HEK293 (cell line): Measurements from ENCODE around the gene UBA1.

Experiments
- CTCF ChIA-PET: fragments of 350-600 bp; formaldehyde crosslinking; extraction: SDS; loops from one replicate; lab custom pipeline; 2021; ENCODE audit warnings: antibody characterized with exemption; lab: Yijun Ruan, JAX
- POLR2A ChIA-PET: fragments of 300-600 bp; formaldehyde crosslinking; extraction: SDS; loops from one replicate; lab custom pipeline; 2020; ENCODE audit warnings: antibody characterized with exemption, inconsistent platforms; lab: Yijun Ruan, JAX
- H3K27ac ChIP-seq: fragments of 200-500 bp; sonication (Bioruptor generic); 2 replicates; pipeline ENCODE4 v1.5.1; 2014; ENCODE audit warnings: low read depth, low read length, control low read depth, inconsistent platforms; ENCODE audit errors: extremely low read depth
- H3K36me3 ChIP-seq, 2 experiments: fragments of 200-500 bp in 1 of 2; sonication (Bioruptor generic) in 1 of 2; 1 replicate in 1 of 2; 2 replicates in 1 of 2; pipeline ENCODE4 v1.5.1; 2014 to 2017; ENCODE audit warnings: inconsistent platforms in 2 of 2, low read length in 2 of 2; ENCODE audit not compliant: control insufficient read depth in 2 of 2, insufficient read depth in 1 of 2
- H3K4me1 ChIP-seq: fragments of 200-500 bp; sonication (Bioruptor generic); 2 replicates; pipeline ENCODE4 v1.5.1; 2014; ENCODE audit warnings: mild to moderate bottlenecking, low read length, inconsistent platforms; ENCODE audit not compliant: control insufficient read depth, insufficient read depth
- H3K4me3 ChIP-seq: 2 replicates; pipeline ENCODE4 v1.5.1; 2011; ENCODE audit warnings: low read depth, mild to moderate bottlenecking, control low read depth, low read length, moderate library complexity
- H3K9me3 ChIP-seq: fragments of 200-500 bp; sonication (Bioruptor generic); 2 replicates; pipeline ENCODE4 v1.5.1; 2014; ENCODE audit warnings: low read depth, low read length, inconsistent platforms; ENCODE audit not compliant: control insufficient read depth, insufficient read depth
- KLF8 ChIP-seq: fragments of 450-650 bp; formaldehyde crosslinking; IDR thresholded peaks from 2 replicates; pipeline ENCODE4 v1.5.1; 2016; ENCODE audit warnings: missing biosample characterization, missing genetic modification characterization
- ZIC2 ChIP-seq: fragments of 450-650 bp; formaldehyde crosslinking; IDR thresholded peaks from 2 replicates; pipeline ENCODE4 v1.5.1; 2016; ENCODE audit warnings: missing biosample characterization, missing genetic modification characterization
- ZNF175 ChIP-seq: fragments of 450-650 bp; formaldehyde crosslinking; IDR thresholded peaks from 2 replicates; pipeline ENCODE4 v1.5.1; 2016; ENCODE audit warnings: missing biosample characterization, missing genetic modification characterization
- ZNF202 ChIP-seq: fragments of 450-650 bp; formaldehyde crosslinking; IDR thresholded peaks from 2 replicates; pipeline ENCODE4 v1.5.1; 2016; ENCODE audit warnings: missing biosample characterization, missing genetic modification characterization, borderline replicate concordance
- ZNF221 ChIP-seq: fragments of 450-650 bp; formaldehyde crosslinking; IDR thresholded peaks from 2 replicates; pipeline ENCODE4 v1.5.1; 2017; ENCODE audit warnings: missing biosample characterization, missing genetic modification characterization, borderline replicate concordance
- ZNF423 ChIP-seq: fragments of 450-650 bp; formaldehyde crosslinking; IDR thresholded peaks from 2 replicates; pipeline ENCODE4 v1.5.1; 2016; ENCODE audit warnings: missing biosample characterization, missing genetic modification characterization
- ZNF510 ChIP-seq: fragments of 450-650 bp; formaldehyde crosslinking; IDR thresholded peaks from 2 replicates; pipeline ENCODE4 v1.5.1; 2018; ENCODE audit warnings: mild to moderate bottlenecking, missing genetic modification characterization, missing biosample characterization; ENCODE audit not compliant: insufficient replicate concordance
- ZNF654 ChIP-seq: fragments of 450-650 bp; formaldehyde crosslinking; IDR thresholded peaks from 2 replicates; pipeline ENCODE4 v1.5.1; 2016; ENCODE audit warnings: low read depth, missing biosample characterization, missing genetic modification characterization
- TF ChIP-seq, protein P1 (sequence below): fragments of 450-650 bp; formaldehyde crosslinking; conservative IDR thresholded peaks from 2 replicates; pipeline ENCODE4 v1.5.1; 2016; ENCODE audit warnings: low read depth, missing biosample characterization, missing genetic modification characterization
- TF ChIP-seq, protein P2 (sequence below): fragments of 450-650 bp; formaldehyde crosslinking; IDR thresholded peaks from 2 replicates; pipeline ENCODE4 v1.5.1; 2016; ENCODE audit warnings: missing biosample characterization, missing genetic modification characterization
- TF ChIP-seq, protein P3 (sequence below): fragments of 450-650 bp; formaldehyde crosslinking; IDR thresholded peaks from 2 replicates; pipeline ENCODE4 v1.5.1; 2016; ENCODE audit warnings: missing biosample characterization, missing genetic modification characterization

The UBA1 gene

DNA sequence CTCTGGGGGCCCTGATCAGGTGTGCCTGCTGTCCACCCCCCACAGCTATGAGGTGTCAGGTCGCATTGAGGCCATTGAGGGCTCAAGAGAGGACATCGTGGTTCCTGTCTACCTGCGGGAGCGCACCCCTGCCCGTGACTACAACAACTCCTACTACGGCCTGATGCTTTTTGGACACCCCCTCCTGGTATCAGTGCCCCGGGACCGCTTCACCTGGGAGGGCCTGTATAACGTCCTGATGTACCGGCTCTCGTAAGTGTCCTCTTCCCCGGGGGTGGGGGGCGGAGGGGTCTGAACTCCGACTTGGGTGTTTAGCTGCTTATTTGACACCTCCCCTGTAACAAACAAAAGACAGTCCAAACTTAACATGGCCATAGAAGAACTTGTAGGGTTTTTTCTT is 49.7 kb downstream of the UBA1 start (continued):
- TF ChIP-seq, protein P1, sequence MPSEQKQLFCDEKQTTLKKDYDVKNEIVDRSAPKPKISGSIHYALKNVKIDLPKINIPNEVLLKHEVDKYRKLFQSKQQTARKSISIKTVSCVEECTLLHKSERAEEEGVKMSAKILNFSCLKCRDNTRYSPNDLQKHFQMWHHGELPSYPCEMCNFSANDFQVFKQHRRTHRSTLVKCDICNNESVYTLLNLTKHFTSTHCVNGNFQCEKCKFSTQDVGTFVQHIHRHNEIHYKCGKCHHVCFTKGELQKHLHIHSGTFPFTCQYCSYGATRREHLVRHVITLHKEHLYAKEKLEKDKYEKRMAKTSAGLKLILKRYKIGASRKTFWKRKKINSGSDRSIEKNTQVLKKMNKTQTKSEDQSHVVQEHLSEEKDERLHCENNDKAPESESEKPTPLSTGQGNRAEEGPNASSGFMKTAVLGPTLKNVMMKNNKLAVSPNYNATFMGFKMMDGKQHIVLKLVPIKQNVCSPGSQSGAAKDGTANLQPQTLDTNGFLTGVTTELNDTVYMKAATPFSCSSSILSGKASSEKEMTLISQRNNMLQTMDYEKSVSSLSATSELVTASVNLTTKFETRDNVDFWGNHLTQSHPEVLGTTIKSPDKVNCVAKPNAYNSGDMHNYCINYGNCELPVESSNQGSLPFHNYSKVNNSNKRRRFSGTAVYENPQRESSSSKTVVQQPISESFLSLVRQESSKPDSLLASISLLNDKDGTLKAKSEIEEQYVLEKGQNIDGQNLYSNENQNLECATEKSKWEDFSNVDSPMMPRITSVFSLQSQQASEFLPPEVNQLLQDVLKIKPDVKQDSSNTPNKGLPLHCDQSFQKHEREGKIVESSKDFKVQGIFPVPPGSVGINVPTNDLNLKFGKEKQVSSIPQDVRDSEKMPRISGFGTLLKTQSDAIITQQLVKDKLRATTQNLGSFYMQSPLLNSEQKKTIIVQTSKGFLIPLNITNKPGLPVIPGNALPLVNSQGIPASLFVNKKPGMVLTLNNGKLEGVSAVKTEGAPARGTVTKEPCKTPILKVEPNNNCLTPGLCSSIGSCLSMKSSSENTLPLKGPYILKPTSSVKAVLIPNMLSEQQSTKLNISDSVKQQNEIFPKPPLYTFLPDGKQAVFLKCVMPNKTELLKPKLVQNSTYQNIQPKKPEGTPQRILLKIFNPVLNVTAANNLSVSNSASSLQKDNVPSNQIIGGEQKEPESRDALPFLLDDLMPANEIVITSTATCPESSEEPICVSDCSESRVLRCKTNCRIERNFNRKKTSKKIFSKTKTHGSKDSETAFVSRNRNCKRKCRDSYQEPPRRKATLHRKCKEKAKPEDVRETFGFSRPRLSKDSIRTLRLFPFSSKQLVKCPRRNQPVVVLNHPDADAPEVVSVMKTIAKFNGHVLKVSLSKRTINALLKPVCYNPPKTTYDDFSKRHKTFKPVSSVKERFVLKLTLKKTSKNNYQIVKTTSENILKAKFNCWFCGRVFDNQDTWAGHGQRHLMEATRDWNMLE (tag by site-specific recombination): no peak
- no peak for TF ChIP-seq ZNF654 (tag by site-specific recombination)
- no peak for TF ChIP-seq ZNF423 (tag by site-specific recombination)
- TF ChIP-seq ZNF175 (tag by site-specific recombination): no peak
- TF ChIP-seq, protein P2, sequence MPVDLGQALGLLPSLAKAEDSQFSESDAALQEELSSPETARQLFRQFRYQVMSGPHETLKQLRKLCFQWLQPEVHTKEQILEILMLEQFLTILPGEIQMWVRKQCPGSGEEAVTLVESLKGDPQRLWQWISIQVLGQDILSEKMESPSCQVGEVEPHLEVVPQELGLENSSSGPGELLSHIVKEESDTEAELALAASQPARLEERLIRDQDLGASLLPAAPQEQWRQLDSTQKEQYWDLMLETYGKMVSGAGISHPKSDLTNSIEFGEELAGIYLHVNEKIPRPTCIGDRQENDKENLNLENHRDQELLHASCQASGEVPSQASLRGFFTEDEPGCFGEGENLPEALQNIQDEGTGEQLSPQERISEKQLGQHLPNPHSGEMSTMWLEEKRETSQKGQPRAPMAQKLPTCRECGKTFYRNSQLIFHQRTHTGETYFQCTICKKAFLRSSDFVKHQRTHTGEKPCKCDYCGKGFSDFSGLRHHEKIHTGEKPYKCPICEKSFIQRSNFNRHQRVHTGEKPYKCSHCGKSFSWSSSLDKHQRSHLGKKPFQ (tag by site-specific recombination): no peak

DNA sequence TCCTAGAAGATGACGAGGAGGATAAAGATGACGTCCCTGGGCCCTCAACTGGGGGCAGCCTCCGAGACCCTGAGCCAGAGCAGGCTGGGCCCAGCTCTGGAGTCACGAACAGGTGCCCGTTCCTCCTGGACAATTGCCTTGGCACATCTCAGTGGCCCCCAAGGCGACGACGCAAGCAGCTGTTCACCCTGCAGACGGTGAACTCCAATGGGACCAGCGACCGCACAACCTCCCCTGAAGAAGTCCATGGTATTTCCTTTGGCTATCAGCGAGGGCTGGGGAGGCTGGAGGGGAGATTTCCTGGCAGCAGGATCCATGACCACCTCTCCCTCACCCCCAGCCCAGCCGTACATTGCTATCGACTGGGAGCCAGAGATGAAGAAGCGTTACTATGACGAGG is 51.0 kb downstream of the UBA1 start:
- CTCF ChIA-PET: interaction anchor here (0.9 kb wide), 1 partner anchor 98 kb away, joined by 3 read pairs; no protein-coding TSS in a partner anchor

More for the DNA sequence above, 51.0 kb downstream of the UBA1 start:
- POLR2A ChIA-PET: interaction anchor here (0.6 to 3.2 kb wide), 2 partner anchors 12 to 20 kb away, joined by 4 to 8 read pairs; partner anchors contain the start of gene USP11
- H3K27ac ChIP-seq: no peak overlapping the region
- peaks cover 30 to 93% of the 10 kb centered on the region in 2 experiments for H3K36me3 ChIP-seq
- no peaks in the 10 kb centered on the region for H3K4me1 ChIP-seq
- TF ChIP-seq ZIC2 (no peak), ZNF202 (no peak), ZNF510 (tag by site-specific recombination) (no peak), ZNF221 (tag by site-specific recombination) (no peak), KLF8 (no peak)
- TF ChIP-seq, protein P3, sequence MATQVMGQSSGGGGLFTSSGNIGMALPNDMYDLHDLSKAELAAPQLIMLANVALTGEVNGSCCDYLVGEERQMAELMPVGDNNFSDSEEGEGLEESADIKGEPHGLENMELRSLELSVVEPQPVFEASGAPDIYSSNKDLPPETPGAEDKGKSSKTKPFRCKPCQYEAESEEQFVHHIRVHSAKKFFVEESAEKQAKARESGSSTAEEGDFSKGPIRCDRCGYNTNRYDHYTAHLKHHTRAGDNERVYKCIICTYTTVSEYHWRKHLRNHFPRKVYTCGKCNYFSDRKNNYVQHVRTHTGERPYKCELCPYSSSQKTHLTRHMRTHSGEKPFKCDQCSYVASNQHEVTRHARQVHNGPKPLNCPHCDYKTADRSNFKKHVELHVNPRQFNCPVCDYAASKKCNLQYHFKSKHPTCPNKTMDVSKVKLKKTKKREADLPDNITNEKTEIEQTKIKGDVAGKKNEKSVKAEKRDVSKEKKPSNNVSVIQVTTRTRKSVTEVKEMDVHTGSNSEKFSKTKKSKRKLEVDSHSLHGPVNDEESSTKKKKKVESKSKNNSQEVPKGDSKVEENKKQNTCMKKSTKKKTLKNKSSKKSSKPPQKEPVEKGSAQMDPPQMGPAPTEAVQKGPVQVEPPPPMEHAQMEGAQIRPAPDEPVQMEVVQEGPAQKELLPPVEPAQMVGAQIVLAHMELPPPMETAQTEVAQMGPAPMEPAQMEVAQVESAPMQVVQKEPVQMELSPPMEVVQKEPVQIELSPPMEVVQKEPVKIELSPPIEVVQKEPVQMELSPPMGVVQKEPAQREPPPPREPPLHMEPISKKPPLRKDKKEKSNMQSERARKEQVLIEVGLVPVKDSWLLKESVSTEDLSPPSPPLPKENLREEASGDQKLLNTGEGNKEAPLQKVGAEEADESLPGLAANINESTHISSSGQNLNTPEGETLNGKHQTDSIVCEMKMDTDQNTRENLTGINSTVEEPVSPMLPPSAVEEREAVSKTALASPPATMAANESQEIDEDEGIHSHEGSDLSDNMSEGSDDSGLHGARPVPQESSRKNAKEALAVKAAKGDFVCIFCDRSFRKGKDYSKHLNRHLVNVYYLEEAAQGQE: no peak
- TF ChIP-seq, protein P2 (tag by site-specific recombination): no peak
- H3K9me3 ChIP-seq: no peaks in the 10 kb centered on the region
- no peak overlapping the region for H3K4me3 ChIP-seq
